ENCODE results near the gene DLG3.

Gene DLG3

GRCh38 chrX:70461026-70461425 is 16.4 kb downstream of the DLG3 start:
- Histone ChIP-seq H3F3A (ENCODE audit: control insufficient read depth, insufficient read depth) (no peaks in the 10 kb centered on the region), H3K4me2 (ENCODE audit: low read length) (no peak overlapping the region), H3K9me3 (ENCODE audit: control insufficient read depth, insufficient read depth, low read length) (no peaks in the 10 kb centered on the region), H3K36me3 (ENCODE audit: control insufficient read depth, low read length) (peaks cover 6% of the 10 kb centered on the region; the same call in 1 of the 2 replicates), H3K27ac (ENCODE audit: low read depth, low read length) (no peak overlapping the region), H3K9me2 (replicated peaks; ENCODE audit: control insufficient read depth, low read length) (no peaks in the 10 kb centered on the region), H4K20me1 (ENCODE audit: control insufficient read depth, insufficient read depth, low read depth, low read length) (no peaks in the 10 kb centered on the region), H3K79me2 (ENCODE audit: control insufficient read depth, low read length) (peaks cover 17% of the 10 kb centered on the region), H3K27me3 (ENCODE audit: control insufficient read depth, low read length) (no peaks in the 10 kb centered on the region), H3K4me1 (ENCODE audit: control insufficient read depth, low read length) (peaks cover 10% of the 10 kb centered on the region), H3K4me3 (ENCODE audit: low read length) (no peak overlapping the region)
- no peak for TF ChIP-seq EZH2phosphoT487 (IDR thresholded peaks at IDR 0.05; ENCODE audit: borderline replicate concordance, low read length)
- TF ChIP-seq, protein P1, sequence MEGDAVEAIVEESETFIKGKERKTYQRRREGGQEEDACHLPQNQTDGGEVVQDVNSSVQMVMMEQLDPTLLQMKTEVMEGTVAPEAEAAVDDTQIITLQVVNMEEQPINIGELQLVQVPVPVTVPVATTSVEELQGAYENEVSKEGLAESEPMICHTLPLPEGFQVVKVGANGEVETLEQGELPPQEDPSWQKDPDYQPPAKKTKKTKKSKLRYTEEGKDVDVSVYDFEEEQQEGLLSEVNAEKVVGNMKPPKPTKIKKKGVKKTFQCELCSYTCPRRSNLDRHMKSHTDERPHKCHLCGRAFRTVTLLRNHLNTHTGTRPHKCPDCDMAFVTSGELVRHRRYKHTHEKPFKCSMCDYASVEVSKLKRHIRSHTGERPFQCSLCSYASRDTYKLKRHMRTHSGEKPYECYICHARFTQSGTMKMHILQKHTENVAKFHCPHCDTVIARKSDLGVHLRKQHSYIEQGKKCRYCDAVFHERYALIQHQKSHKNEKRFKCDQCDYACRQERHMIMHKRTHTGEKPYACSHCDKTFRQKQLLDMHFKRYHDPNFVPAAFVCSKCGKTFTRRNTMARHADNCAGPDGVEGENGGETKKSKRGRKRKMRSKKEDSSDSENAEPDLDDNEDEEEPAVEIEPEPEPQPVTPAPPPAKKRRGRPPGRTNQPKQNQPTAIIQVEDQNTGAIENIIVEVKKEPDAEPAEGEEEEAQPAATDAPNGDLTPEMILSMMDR (IDR thresholded peaks at IDR 0.05; ENCODE audit: low read depth, low read length, poor library complexity, severe bottlenecking): no peak

DNA sequence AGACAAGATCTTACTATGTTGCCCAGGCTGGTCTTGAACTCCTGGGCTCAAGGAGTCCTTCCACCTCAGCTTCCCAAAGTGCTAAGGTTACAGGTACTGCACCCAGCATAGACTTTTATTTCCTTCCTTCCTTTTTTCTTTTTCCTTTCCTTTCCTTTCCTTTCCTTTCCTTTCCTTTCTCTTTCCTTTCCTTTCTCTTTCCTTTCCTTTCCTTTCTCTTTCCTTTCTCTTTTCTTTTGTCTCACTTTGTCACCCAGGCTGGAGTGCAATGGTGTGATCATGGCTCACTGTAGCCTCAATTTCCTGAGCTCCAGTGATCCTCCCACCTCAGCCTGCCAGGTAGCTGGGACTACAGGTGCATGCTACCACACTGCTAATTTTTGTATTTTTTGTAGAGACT is 19.4 kb downstream of the DLG3 start:
- Histone ChIP-seq H3K9me2 (replicated peaks; ENCODE audit: control insufficient read depth, low read length) (no peaks in the 10 kb centered on the region), H3K79me2 (ENCODE audit: control insufficient read depth, low read length) (peaks cover 7% of the 10 kb centered on the region; the same call in 1 of the 2 replicates), H3K4me2 (ENCODE audit: low read length) (no peak overlapping the region), H3K27ac (ENCODE audit: low read depth, low read length) (no peak overlapping the region), H3F3A (ENCODE audit: control insufficient read depth, insufficient read depth) (no peaks in the 10 kb centered on the region), H3K4me3 (ENCODE audit: low read length) (no peak overlapping the region), H4K20me1 (ENCODE audit: control insufficient read depth, insufficient read depth, low read depth, low read length) (no peaks in the 10 kb centered on the region), H3K36me3 (ENCODE audit: control insufficient read depth, low read length) (no peaks in the 10 kb centered on the region; the same call in 1 of the 2 replicates), H3K27me3 (ENCODE audit: control insufficient read depth, low read length) (no peaks in the 10 kb centered on the region), H3K9me3 (ENCODE audit: control insufficient read depth, insufficient read depth, low read length) (no peaks in the 10 kb centered on the region), H3K4me1 (ENCODE audit: control insufficient read depth, low read length) (no peaks in the 10 kb centered on the region)
- no peak for TF ChIP-seq EZH2phosphoT487 (IDR thresholded peaks at IDR 0.05; ENCODE audit: borderline replicate concordance, low read length)
- TF ChIP-seq, protein P1 (IDR thresholded peaks at IDR 0.05; ENCODE audit: low read depth, low read length, poor library complexity, severe bottlenecking): no peak

DNA sequence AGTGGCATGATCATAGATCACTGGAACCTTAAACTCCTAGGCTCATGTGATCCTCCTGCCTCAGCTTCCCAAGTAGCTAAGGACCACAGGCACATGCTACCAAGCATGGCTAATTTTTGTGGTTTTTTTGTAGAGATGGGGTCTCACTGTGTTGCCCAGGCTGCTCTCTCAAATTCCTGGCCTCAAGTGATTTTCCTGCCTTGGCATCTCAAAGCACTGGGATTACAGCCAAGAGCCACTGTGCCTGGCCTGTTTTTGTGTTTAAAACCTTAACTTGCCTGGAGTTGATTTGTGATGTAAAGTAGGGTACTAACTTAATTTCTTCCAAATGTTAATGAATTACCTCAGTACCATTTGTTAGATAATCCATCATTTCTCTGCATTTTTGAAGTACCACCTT is 22.3 kb downstream of the DLG3 start:
- H3K9me2 ChIP-seq (replicated peaks; ENCODE audit: control insufficient read depth, low read length): no peaks in the 10 kb centered on the region
- H3K79me2 ChIP-seq (ENCODE audit: control insufficient read depth, low read length): peaks cover 5% of the 10 kb centered on the region; the same call in 1 of the 2 replicates
- no peak overlapping the region for H3K27ac ChIP-seq (ENCODE audit: low read depth, low read length)
- H3K27me3 ChIP-seq (ENCODE audit: control insufficient read depth, low read length): no peaks in the 10 kb centered on the region
- H3K4me2 ChIP-seq (ENCODE audit: low read length): no peak overlapping the region
- H3K4me1 ChIP-seq (ENCODE audit: control insufficient read depth, low read length): peaks cover 7% of the 10 kb centered on the region
- TF ChIP-seq, protein P1 (IDR thresholded peaks at IDR 0.05; ENCODE audit: low read depth, low read length, poor library complexity, severe bottlenecking): no peak
- no peak for TF ChIP-seq EZH2phosphoT487 (IDR thresholded peaks at IDR 0.05; ENCODE audit: borderline replicate concordance, low read length)
- H3F3A ChIP-seq (ENCODE audit: control insufficient read depth, insufficient read depth): no peaks in the 10 kb centered on the region
- H3K9me3 ChIP-seq (ENCODE audit: control insufficient read depth, insufficient read depth, low read length): no peaks in the 10 kb centered on the region
- H4K20me1 ChIP-seq (ENCODE audit: control insufficient read depth, insufficient read depth, low read depth, low read length): no peaks in the 10 kb centered on the region
- H3K4me3 ChIP-seq (ENCODE audit: low read length): no peak overlapping the region
- H3K36me3 ChIP-seq (ENCODE audit: control insufficient read depth, low read length): no peaks in the 10 kb centered on the region
